K562 (cell line): ENCODE results near the gene THAP2. TPM values are rescaled to one million over a fixed set of nuclear protein-coding genes. Genes with fewer than 3 reads are reported as not detected.
A peak's percentile ranks its signal among the peaks of the same experiment; 100 is the strongest.

Source experiments
- ATAC-seq: fragments of 200-7000 bp; cut with Tn5 transposase; 3 replicates; pipeline ENCODE4 v1.9.1; 2020; ENCODE audit warnings: moderate library complexity
- Bru-seq: library from RNA; stranded (reverse); fragments of 400-500 nt; gene quantifications from one replicate; lab custom pipeline; 2021; lab: Mats Ljungman, UMichigan
- BruChase-seq, 2 experiments: library from RNA; stranded (reverse); fragments of 400-500 nt; gene quantifications; one replicate each; lab custom pipeline; 2021; lab: Mats Ljungman, UMichigan
- BruUV-seq: library from RNA; stranded (reverse); fragments of 400-500 nt; replicated peaks from 2 replicates; lab custom pipeline; 2021; lab: Mats Ljungman, UMichigan
- CTCF ChIA-PET: fragments of 300-600 bp; formaldehyde crosslinking; extraction: SDS; loops from one replicate; lab custom pipeline; 2021; ENCODE audit warnings: low intra/inter-chr PET ratio; lab: Yijun Ruan, JAX
- POLR2A ChIA-PET: fragments of 300-600, 350-650 bp; sonication (Branson Sonifier 250); formaldehyde crosslinking; extraction: SDS; loops from one replicate; lab custom pipeline; 2021; ENCODE audit warnings: antibody characterized with exemption, inconsistent platforms; lab: Yijun Ruan, JAX
- DNase-seq, 4 experiments: peaks; one replicate each; pipeline versions ENCODE4 v3.0.0 to v3.0.0-alpha.2; 2011 to 2018; ENCODE audit warnings: low spot score in 3 of 4, mixed read lengths in 3 of 4; ENCODE audit errors: extremely low read depth in 1 of 4
- FAIRE-seq: peaks from 2 replicates; lab custom pipeline; 2011; peaks lifted over from hg19 to GRCh38; lab: Jason Lieb, UNC
- H2AFZ ChIP-seq: 2 replicates; pipeline ENCODE4 v1.6.0; 2011; ENCODE audit warnings: low read depth, low read length, control low read depth, inconsistent platforms
- H3K27ac ChIP-seq: fragments of 200-600 bp; 3 replicates; pipeline ENCODE4 v1.8.0; 2011; ENCODE audit warnings: low read depth, mild to moderate bottlenecking, control low read depth, inconsistent platforms, low read length, moderate library complexity, mixed read lengths; ENCODE audit errors: extremely low read depth
- H3K27me3 ChIP-seq, 2 experiments: fragments of 300-600 bp in 1 of 2; 2 replicates in 1 of 2; 3 replicates in 1 of 2; pipeline versions ENCODE4 v1.6.0 to v1.8.0; 2011; ENCODE audit warnings: inconsistent platforms in 2 of 2, low read length in 2 of 2, mild to moderate bottlenecking in 1 of 2, mixed read lengths in 1 of 2, moderate library complexity in 1 of 2; ENCODE audit not compliant: control insufficient read depth in 2 of 2, insufficient read depth in 2 of 2
- H3K36me3 ChIP-seq: fragments of 300-600 bp; 3 replicates; pipeline ENCODE4 v1.8.0; 2011; ENCODE audit warnings: mild to moderate bottlenecking, low read length, inconsistent platforms; ENCODE audit not compliant: control insufficient read depth, insufficient read depth
- H3K4me1 ChIP-seq, 2 experiments: fragments of 200-600 bp in 1 of 2; replicated peaks in 1 of 2; 2 replicates in 1 of 2; 3 replicates in 1 of 2; pipeline versions ENCODE4 v1.5.1 to v1.8.0; 2011; ENCODE audit warnings: inconsistent platforms in 2 of 2, low read length in 2 of 2, mild to moderate bottlenecking in 1 of 2, mixed read lengths in 1 of 2, moderate library complexity in 1 of 2; ENCODE audit not compliant: control insufficient read depth in 2 of 2, insufficient read depth in 2 of 2
- H3K4me2 ChIP-seq: 2 replicates; pipeline ENCODE4 v1.6.1; 2011; ENCODE audit warnings: low read length, control low read depth, inconsistent platforms, mixed read lengths; ENCODE audit not compliant: insufficient read depth
- H3K4me3 ChIP-seq: fragments of 200-600 bp; sonication (generic), shearing (Covaris generic); 2 replicates; pipeline ENCODE4 v1.5.1; 2016; ENCODE audit warnings: control low read depth, inconsistent platforms
- H3K79me2 ChIP-seq: fragments of 200-600 bp; 3 replicates; pipeline ENCODE4 v1.8.0; 2011; ENCODE audit warnings: low read length, inconsistent platforms; ENCODE audit not compliant: control insufficient read depth, insufficient read depth
- H3K9ac ChIP-seq, 2 experiments: 2 replicates each; pipeline versions ENCODE4 v1.6.0 to v1.6.1; 2011; ENCODE audit warnings: low read depth in 2 of 2, low read length in 2 of 2, control low read depth in 1 of 2, inconsistent platforms in 1 of 2, mild to moderate bottlenecking in 1 of 2, mixed read lengths in 1 of 2; ENCODE audit not compliant: insufficient read depth in 1 of 2
- H3K9me1 ChIP-seq: one replicate; pipeline ENCODE4 v1.6.0; 2011; ENCODE audit warnings: inconsistent platforms, mild to moderate bottlenecking, low read length, moderate library complexity; ENCODE audit not compliant: control insufficient read depth, insufficient read depth
- H3K9me3 ChIP-seq: replicated peaks from 2 replicates; pipeline ENCODE4 v1.5.1; 2011; ENCODE audit warnings: low read depth, low read length, inconsistent platforms; ENCODE audit not compliant: control insufficient read depth, insufficient read depth
- H4K20me1 ChIP-seq: replicated peaks from 2 replicates; pipeline ENCODE4 v1.6.1; 2011; ENCODE audit warnings: low read length, inconsistent platforms, mixed read lengths; ENCODE audit not compliant: control insufficient read depth, insufficient read depth
- ASH1L ChIP-seq: fragments of 450-650 bp; IDR thresholded peaks from 2 replicates; pipeline ENCODE4 v1.6.1; 2018; ENCODE audit warnings: borderline replicate concordance, mild to moderate bottlenecking, low read depth; ENCODE audit not compliant: partially characterized antibody
- EHMT2 ChIP-seq: fragments of 450-650 bp; IDR thresholded peaks from 2 replicates; pipeline ENCODE4 v1.6.1; 2018; ENCODE audit warnings: antibody characterized with exemption
- JUNB ChIP-seq: fragments of 450-650 bp; formaldehyde crosslinking; conservative IDR thresholded peaks from 2 replicates; pipeline ENCODE4 v1.4.0; 2020; ENCODE audit warnings: mild to moderate bottlenecking
- SPI1 ChIP-seq: IDR thresholded peaks from 2 replicates; pipeline ENCODE4 v1.6.1; 2011; ENCODE audit warnings: low read depth, low read length, control low read depth, borderline replicate concordance
- ZHX1 ChIP-seq: fragments of 150-350 bp; conservative IDR thresholded peaks from 2 replicates; pipeline ENCODE4 v1.6.1; 2014; ENCODE audit warnings: low read length
- WGBS: fragments of 100-300 bp; shearing (Covaris generic); methylation state at CpG from one replicate; pipeline ENCODE4 v1.1.6; 2016; ENCODE audit warnings: low coverage, mixed read lengths; ENCODE audit not compliant: insufficient coverage; ENCODE audit errors: missing lambda C conversion rate; 5-methylcytosine and 5-hydroxymethylcytosine counted together
- in situ Hi-C: fragments of 300-500 bp; cut with MboI; formaldehyde crosslinking; loops from 4 replicates; pipeline ENCODE4 v1.15.0; 2018; ENCODE audit warnings: inconsistent platforms, mixed read lengths
- intact Hi-C: fragments of 100-400 bp; cut with micrococcal nuclease; formaldehyde crosslinking; loops from 2 replicates; pipeline ENCODE4 v1.14.2; 2022
- long read RNA-seq, 3 experiments: library from polyadenylated mRNA in 2 of 3; library from RNA in 1 of 3; unstranded in 2 of 3; stranded (forward) in 1 of 3; transcript quantifications; one replicate each; pipeline ENCODE4 v2.0.0, GENCODE V29; 2019 to 2022
- polyA minus RNA-seq, 3 experiments: library from RNA; depleted of rRNA, polyadenylated mRNA; stranded (reverse); fragments of >200 nt; gene quantifications; 2 replicates each; pipeline ENCODE4 v1.2.3, GENCODE V29; 2011
- polyA plus RNA-seq, 8 experiments: library from polyadenylated mRNA; depleted of rRNA in 4 of 8; stranded (reverse) in 5 of 8; unstranded in 3 of 8; fragments of >200 nt; fragmentation: Nextera tagmentation in 2 of 8; fragmentation: Illumina TruSeq in 1 of 8; extraction: Ambion mirVana in 2 of 8; extraction: Trizol in 1 of 8; gene quantifications; 2 replicates each; pipeline versions ENCODE4 v1.2.1 to v1.2.3, GENCODE V29; 2011 to 2014; ENCODE audit warnings: inconsistent platforms in 1 of 8, missing spikeins in 1 of 8
- total RNA-seq, 7 experiments: library from RNA; depleted of rRNA in 6 of 7; stranded (reverse); fragments of >200 nt in 6 of 7; fragmentation: Illumina TruSeq in 2 of 7; extraction: Trizol in 2 of 7; gene quantifications; 2 replicates each; pipeline versions ENCODE4 v1.2.1 to v1.2.3, GENCODE V29; 2011 to 2021; ENCODE audit warnings: low replicate concordance in 1 of 7

The THAP2 gene
- total RNA-seq (2011; cell fraction: chromatin; rRNA removed; ENCODE audit: low replicate concordance), result 8.2 and 11.8 TPM in 2 replicates
- 5.0 TPM in 2 replicates for total RNA-seq (2011; cell fraction: nucleolus; rRNA removed)
- total RNA-seq (2011; cell fraction: nucleoplasm; rRNA removed), result 9.3 and 13.7 TPM in 2 replicates
- total RNA-seq (2014; rRNA removed) (1.8 and 3.2 TPM in 2 replicates), total RNA-seq (2014; rRNA removed; fragmentation: Illumina TruSeq; extraction: Trizol) (6.4 and 8.1 TPM in 2 replicates), total RNA-seq (2015; rRNA removed; fragmentation: Illumina TruSeq; extraction: Trizol) (6.2 and 7.3 TPM in 2 replicates), total RNA-seq (2021) (4.0 and 5.7 TPM in 2 replicates), polyA plus RNA-seq (2011; rRNA removed) (7.3 and 8.0 TPM in 2 replicates), polyA plus RNA-seq (2014; fragmentation: Illumina TruSeq; extraction: Trizol) (6.0 and 6.8 TPM in 2 replicates), polyA plus RNA-seq (2014; fragmentation: Nextera tagmentation; extraction: Ambion mirVana) (10 to 100 TPM; 16.8 to 18.9 TPM), polyA plus RNA-seq (2014; rRNA removed) (5.6 and 8.4 TPM in 2 replicates), polyA minus RNA-seq (2011; rRNA and poly(A)+ RNA removed) (3.1 and 5.8 TPM in 2 replicates), Bru-seq, nascent RNA (percentile 70 among the genes with signal in this experiment), BruChase-seq, experiment 1, labeled RNA remaining after a 2-hour chase (percentile 60 among the genes with signal in this experiment), BruChase-seq, experiment 2, labeled RNA remaining after a 6-hour chase (percentile 61 among the genes with signal in this experiment)
- 0.83 and 2.1 TPM in 2 replicates for polyA plus RNA-seq (2011; cell fraction: cytosol; rRNA removed)
- 5.1 and 5.5 TPM in 2 replicates for polyA plus RNA-seq (2011; cell fraction: nucleus; rRNA removed)
- 3.6 and 4.9 TPM in 2 replicates for polyA plus RNA-seq (2012)
- 0.55 and 1.1 TPM in 2 replicates for polyA minus RNA-seq (2011; cell fraction: cytosol; rRNA and poly(A)+ RNA removed)
- polyA minus RNA-seq (2011; cell fraction: nucleus; rRNA and poly(A)+ RNA removed), result 6.7 and 14.9 TPM in 2 replicates
- long read RNA-seq, experiment 1, full-length matches to known transcripts, result 7 of 11 reads
- long read RNA-seq, experiment 1, partial matches to known transcripts, result 0 of 11 reads
- long read RNA-seq, experiment 1, other reads (novel, unspliced or antisense), result 4 of 11 reads
- long read RNA-seq, experiment 2, full-length matches to known transcripts, result 6 of 7 reads
- long read RNA-seq, experiment 2, partial matches to known transcripts, result 0 of 7 reads
- long read RNA-seq, experiment 2, other reads (novel, unspliced or antisense), result 1 of 7 reads
- long read RNA-seq, experiment 3, full-length matches to known transcripts, result 6 of 7 reads
- long read RNA-seq, experiment 3, partial matches to known transcripts, result 0 of 7 reads
- long read RNA-seq, experiment 3, other reads (novel, unspliced or antisense), result 1 of 7 reads

DNA sequence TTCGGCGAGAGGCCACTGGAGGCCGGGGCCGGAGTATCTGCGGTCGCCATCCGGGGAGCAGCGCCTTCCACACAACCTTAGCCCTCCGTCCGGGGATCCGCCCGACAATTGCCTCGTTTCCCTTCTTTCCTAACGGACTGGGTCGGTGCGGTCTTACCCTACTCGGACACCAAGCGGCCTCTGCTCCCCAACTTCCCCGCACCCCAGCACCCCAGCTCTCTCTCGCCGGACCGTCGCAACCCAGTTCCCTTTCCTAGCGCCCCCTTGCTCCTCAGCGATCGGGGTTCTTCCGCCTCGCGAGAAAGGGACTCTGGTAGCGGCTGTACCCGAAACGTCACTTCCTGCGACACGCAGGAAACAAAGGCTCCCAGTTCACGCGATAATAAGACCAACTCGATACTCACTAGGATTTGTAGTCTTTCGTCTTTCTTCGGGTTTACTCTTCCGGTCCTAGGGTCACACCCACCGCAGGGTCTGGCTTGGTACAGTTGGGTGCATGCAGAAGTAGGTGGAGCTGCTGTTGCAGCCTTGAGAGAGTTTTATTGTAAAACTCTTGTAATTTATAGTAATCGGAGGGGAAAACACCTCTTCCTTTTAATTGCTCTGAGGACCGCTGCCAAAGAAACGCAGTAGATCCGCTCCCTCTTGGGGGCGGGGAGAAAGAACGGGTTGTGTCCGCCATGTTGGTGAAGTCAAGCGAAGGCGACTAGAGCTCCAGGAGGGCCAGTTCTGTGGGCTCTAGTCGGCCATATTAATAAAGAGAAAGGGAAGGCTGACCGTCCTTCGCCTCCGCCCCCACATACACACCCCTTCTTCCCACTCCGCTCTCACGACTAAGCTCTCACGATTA lies at the start of gene THAP2, which contains the start of gene ZFC3H1:
TSS of gene THAP2 (plus strand) at position 741 of the 850 bp plus-strand sequence. CDS start 209 bp downstream, outside the sequence.
TSS of gene ZFC3H1 (minus strand) at position 288 of the 850 bp plus-strand sequence. CDS start at position 50, 238 bp downstream.
- Histone ChIP-seq H2AFZ (peak within 1 kb of the TSS; percentile 89), H3K9ac (peak within 1 kb of the TSS; percentile 95 to 96), H3K79me2 (peaks cover 80% of the 10 kb centered on the region), H3K4me1 (peaks cover 11 to 12% of the 10 kb centered on the region in 2 experiments; a peak in 3 of 5 replicates), H4K20me1 (peaks cover 17% of the 10 kb centered on the region), H3K9me1 (no peaks in the 10 kb centered on the region), H3K27me3 (no peaks in the 10 kb centered on the region), H3K36me3 (peaks cover 22% of the 10 kb centered on the region), H3K4me3 (peak within 1 kb of the TSS; percentile 85), H3K27ac (peak within 1 kb of the TSS; percentile 97), H3K9me3 (no peaks in the 10 kb centered on the region), H3K4me2 (peak within 1 kb of the TSS; percentile 94)
- peak; percentile 80 to 99 (median 86) for DNase-seq
- ChIA-PET POLR2A (interaction anchor here (0.6 to 3.8 kb wide), 21 partner anchors 8 to 444 kb away, joined by 3 to 18 read pairs (median 4); partner anchors contain the start of gene TMEM19), CTCF (no interaction called here)
- in situ Hi-C loops, result no loop called here
- ATAC-seq, result peak; percentile 88
- no TSS peak for BruUV-seq
- intact Hi-C loops, result no loop called here
- under 1% methylated on average over 49 of the region's 57 CpGs for WGBS
- FAIRE-seq, result peak; percentile 98
- TF ChIP-seq JUNB (CRISPR knock-in tag), result no peak
- TF ChIP-seq SPI1, result peak; percentile 90
- peak; percentile 67 for TF ChIP-seq EHMT2
- TF ChIP-seq ASH1L, result peak; percentile 56
- TF ChIP-seq ZHX1, result 0 out of 2 replicates have a peak, but pooled peaks have one; percentile 2
